GM18951 (cell line): Measurements from ENCODE around the gene ANKRD63.

Experiments
- POLR2A ChIP-seq: IDR thresholded peaks from 4 replicates; pipeline ENCODE4 v1.6.1; 2011; ENCODE audit warnings: mild to moderate bottlenecking; ENCODE audit not compliant: insufficient read length, insufficient read depth; ENCODE audit errors: extremely low read depth
- in situ Hi-C: fragments of 300-500 bp; cut with MboI; formaldehyde crosslinking; loops from one replicate; pipeline ENCODE4 v1.12.0; 2022; ENCODE audit warnings: low sequenced_read_pairs, mixed read lengths, inconsistent platforms; ENCODE audit not compliant: unreplicated experiment

Gene ANKRD63

GRCh38 chr15:40296561-40297230, 13.8 kb upstream of the ANKRD63 start:
- no peak for TF ChIP-seq POLR2A
- in situ Hi-C loops: no loop called here

- no peak for TF ChIP-seq POLR2A
- in situ Hi-C loops: no loop called here
Observed at GRCh38 chr15:40295877-40296560, 13.2 kb upstream of the ANKRD63 start.

DNA sequence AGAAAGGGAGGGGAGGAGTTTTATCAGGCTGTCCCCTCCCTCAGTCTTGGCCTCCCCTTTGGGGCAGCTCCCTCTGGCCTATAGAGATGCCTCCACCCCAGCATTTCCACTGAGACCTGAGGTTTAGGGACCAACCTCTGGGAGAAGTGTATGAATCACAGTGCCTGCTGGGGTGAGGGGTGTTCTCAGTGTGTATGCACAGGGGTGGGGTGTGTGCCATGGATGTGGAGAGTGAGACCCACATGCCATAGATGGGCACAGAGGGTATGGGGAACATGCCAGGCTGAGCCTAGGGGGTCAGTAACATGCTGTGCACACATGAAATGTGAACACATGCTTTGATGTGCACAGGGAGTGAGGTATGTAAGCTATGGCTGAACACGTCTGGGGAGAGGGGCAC, 12.4 kb upstream of the ANKRD63 start:
- TF ChIP-seq POLR2A: no peak
- in situ Hi-C loops: no loop called here

DNA sequence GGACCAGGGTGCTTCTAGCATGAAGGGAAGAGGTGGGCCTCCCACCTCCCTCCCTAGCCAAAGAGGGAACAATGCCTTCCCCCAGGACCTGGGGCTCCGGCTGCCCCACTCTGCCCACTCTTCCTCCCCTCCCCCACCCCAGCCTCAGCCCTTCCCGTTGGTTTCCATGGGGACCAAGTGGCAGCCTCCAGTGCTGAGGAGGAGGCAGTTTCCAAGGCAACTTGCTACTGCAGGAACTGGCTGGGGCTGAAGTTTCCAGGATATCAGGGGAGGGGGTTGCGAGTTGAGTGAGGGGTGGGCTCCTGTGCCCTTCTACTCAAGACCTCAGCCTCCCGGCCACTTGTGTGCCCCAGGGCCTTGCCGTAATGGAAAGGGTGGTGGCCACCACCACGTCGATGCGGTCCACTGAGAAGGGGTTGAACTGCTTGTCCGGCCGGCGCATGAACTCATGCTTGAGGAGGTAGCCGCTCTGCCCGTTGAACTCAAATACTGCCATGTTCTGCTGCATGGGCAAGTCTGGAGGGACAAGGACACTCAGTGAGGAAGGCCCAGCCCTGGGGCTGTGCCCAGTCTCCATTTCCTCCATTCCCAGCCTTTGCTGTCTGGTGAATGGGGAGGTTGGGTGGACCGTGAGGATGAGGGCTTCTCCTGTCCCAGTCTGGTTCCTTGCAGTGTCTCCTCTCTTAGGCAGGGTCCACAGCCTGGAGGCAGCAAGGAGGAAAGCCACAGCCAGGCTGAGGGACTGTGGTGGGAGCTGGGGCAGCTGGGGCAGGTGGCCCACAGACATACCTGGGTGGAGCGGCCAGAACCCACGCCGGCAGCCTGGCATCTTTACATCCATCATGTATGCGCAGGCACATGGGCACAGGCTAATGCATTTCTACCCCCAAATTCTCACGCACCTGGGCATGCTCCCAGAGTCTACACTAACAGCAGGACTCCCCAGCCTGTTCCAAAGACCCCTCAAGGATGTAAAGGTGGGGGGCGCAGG, 11.3 kb upstream of the ANKRD63 start:
- in situ Hi-C loops: no loop called here
- no peak for TF ChIP-seq POLR2A

GRCh38 chr15:40293006-40293405, 10.1 kb upstream of the ANKRD63 start:
- no peak for TF ChIP-seq POLR2A
- in situ Hi-C loops: no loop called here

- TF ChIP-seq POLR2A: no peak
- in situ Hi-C loops: no loop called here
Observed at GRCh38 chr15:40292246-40292645, 9.4 kb upstream of the ANKRD63 start.

DNA sequence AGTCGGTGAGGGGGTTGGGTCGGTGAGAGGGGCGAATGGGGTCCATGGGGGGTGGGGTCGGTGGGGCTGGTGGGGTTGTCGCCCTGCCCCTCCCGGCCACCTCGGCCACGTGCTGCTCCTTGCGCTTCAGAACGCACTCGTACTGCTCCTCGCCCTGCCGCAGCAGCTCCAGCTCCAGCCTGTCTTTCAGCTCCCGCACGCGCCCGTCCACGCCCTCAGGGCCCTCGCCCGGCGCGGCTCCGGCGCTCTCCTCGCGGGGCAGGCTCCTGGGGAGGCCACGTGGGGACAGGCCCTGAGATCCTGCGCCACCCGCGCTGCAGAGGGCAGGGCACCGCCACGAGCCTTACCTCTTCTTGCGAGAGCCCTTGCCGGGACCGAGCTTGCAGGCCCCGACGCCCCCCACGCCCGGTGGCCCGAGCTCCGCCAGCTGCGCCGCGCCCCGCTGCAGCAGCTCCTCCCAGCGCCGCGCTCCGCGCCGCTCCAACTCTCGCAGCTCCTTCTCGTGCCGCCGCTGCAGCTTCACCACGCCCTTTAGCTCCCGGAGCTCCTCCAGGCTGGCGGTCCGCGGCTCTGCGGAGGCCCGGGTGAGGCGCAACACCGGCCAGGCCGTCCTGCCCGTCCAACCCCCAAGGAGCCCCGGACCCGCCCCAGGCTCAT, 8.2 kb upstream of the ANKRD63 start:
- in situ Hi-C loops: no loop called here
- no peak for TF ChIP-seq POLR2A

DNA sequence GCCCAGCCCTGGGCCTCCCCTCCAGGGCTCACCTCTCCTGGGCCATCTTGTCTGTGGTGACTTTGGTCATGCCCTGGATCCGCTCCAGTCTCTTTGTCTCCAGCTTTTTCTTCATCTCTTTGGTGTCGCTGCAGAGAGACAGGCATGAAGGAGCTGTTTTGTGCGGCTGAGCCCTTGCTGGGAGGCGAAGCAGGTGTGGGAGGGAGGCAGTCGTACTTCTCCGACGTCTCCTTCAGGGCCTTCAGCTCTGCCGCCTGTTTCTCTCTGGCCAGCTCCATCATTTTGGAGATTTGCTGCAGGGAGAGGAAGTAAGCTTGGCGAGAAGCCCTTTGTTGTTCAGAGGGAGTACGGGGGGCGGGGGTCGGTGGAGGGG, 7.7 kb upstream of the ANKRD63 start:
- TF ChIP-seq POLR2A: no peak
- in situ Hi-C loops: no loop called here

DNA sequence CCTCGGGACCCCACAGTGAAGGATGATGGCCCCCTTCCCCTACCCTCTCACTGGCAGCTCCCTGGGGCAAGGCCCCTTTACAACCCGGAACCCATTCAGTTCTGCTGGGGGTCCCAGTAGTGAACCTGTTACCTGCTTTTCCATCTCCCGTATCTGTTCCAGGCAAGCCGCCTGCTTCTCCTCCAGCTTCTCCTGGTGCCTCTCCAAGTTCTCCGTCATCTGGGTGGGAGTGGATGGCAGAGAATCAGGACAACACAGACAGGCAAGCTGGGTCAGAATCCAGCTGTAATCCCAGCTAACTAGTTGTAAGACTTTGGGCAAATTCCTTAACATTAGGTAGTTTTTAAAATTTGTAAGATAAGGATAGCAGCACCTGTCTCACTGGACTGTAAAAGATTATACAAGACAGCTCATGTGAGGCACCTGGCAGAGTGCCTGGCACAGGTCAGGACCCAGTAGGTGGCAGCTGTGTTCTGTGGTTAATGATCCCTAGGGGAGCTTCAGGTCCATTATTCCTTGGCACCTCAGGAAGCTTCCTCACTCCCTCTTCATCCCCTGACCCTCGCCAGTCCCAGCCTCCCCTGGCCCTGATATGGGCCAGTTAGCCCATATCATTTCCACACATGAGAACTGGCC, 6.4 kb upstream of the ANKRD63 start:
- in situ Hi-C loops: no loop called here
- TF ChIP-seq POLR2A: no peak

DNA sequence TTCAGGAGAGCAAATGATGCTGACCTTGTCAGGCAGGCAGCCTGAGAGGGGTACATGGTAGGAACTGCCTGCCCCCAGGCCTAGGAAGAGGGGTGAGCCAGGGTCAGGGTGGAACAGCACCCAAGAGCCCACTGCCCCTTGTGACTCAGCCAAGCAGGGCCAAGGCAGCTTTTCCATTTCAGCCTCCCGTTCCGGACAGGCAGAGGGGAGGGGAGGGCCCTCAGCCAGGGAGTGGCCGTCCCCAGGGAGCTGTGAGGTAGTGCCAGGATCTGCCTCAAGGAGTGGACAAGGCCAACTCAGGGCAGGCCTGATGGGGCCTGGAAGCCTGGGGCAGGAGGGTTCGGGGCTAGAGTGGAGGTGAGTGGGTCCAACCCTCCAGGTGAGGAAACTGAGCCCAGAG, 5.1 kb upstream of the ANKRD63 start:
- in situ Hi-C loops: no loop called here
- no peak for TF ChIP-seq POLR2A

- in situ Hi-C loops: no loop called here
- TF ChIP-seq POLR2A: no peak
Observed at GRCh38 chr15:40287505-40287904, 4.6 kb upstream of the ANKRD63 start.

DNA sequence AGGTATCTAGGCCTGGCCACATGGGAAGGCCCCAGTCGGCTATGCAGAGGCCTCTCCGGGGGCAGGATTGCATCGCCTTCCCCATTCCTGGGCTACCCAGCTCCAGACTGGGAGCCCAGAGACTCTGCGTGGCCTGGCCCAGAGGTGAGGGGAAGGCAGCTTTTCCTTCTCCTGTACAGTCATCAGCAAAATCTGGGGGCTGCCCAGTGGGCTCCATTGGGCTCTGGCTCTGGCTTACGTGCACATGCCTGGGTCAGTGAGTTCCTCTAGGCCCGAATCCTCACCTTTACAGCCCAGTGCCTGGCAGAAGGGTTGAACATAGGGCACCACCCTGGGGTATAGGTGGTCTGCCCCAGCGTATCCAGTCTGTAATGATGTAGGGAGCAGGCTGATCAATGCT, 3.9 kb upstream of the ANKRD63 start:
- in situ Hi-C loops: no loop called here
- TF ChIP-seq POLR2A: no peak
